Measurements from ENCODE around the gene AK6.

AK6 gene

DNA sequence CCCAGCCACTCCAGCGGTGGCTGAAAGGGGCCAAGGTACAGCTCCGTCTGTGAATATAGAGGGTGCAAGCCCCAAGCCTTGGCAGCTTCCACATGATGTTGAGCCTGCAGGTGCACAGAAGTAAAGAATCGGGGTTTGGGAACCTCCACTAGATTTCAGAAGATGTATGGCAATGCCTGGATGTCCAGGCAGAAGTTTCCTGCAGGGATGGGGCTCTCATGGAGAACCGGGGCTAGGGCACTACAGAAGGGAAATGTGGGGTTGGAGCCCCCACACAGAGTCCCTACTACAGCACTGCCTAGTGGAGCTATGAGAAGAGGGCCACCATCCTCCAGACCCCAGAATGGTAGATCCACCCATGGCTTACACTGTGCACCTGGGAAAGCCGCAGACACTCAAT, 59.9 kb downstream of the AK6 start:
- TF ChIP-seq RAD21 (IDR thresholded peaks at IDR 0.05; ENCODE audit: low read depth) = no peak
- TF ChIP-seq ZBTB7A (IDR thresholded peaks at IDR 0.05; ENCODE audit: low read depth) = no peak
- no peak for TF ChIP-seq TEAD4 (IDR thresholded peaks at IDR 0.05)
- no peak for TF ChIP-seq EP300 (IDR thresholded peaks at IDR 0.05; ENCODE audit: borderline replicate concordance)
- TF ChIP-seq CREB1 (IDR thresholded peaks at IDR 0.05; ENCODE audit: low read depth) = no peak
- TF ChIP-seq FOXM1 (IDR thresholded peaks at IDR 0.05; ENCODE audit: borderline replicate concordance, low read depth) = no peak
- TF ChIP-seq CEBPB (IDR thresholded peaks at IDR 0.05) = no peak
- no peak for TF ChIP-seq NFIC (IDR thresholded peaks at IDR 0.05)
- TF ChIP-seq TAF1 (IDR thresholded peaks at IDR 0.05; ENCODE audit: low read depth) = no peak
- no peak for TF ChIP-seq YY1 (IDR thresholded peaks at IDR 0.05; ENCODE audit: low read depth)
- TF ChIP-seq REST (IDR thresholded peaks at IDR 0.05; ENCODE audit: low read depth) = no peak
- TF ChIP-seq, protein P1, sequence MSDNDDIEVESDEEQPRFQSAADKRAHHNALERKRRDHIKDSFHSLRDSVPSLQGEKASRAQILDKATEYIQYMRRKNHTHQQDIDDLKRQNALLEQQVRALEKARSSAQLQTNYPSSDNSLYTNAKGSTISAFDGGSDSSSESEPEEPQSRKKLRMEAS (IDR thresholded peaks at IDR 0.05) = no peak
- no peak for TF ChIP-seq USF1 (IDR thresholded peaks at IDR 0.05)
- TF ChIP-seq EGR1 (IDR thresholded peaks at IDR 0.05) = no peak
- TF ChIP-seq TCF12 (IDR thresholded peaks at IDR 0.05; ENCODE audit: low read depth) = no peak

GRCh38 chr5:69308046-69308553, 61.2 kb downstream of the AK6 start:
- TF ChIP-seq TEAD4 (IDR thresholded peaks at IDR 0.05) (no peak), FOXM1 (IDR thresholded peaks at IDR 0.05; ENCODE audit: borderline replicate concordance, low read depth) (no peak), REST (IDR thresholded peaks at IDR 0.05; ENCODE audit: low read depth) (no peak), USF1 (IDR thresholded peaks at IDR 0.05) (no peak), CREB1 (IDR thresholded peaks at IDR 0.05; ENCODE audit: low read depth) (no peak), EGR1 (IDR thresholded peaks at IDR 0.05) (no peak), CEBPB (IDR thresholded peaks at IDR 0.05) (no peak), NFIC (IDR thresholded peaks at IDR 0.05) (no peak), YY1 (IDR thresholded peaks at IDR 0.05; ENCODE audit: low read depth) (no peak), EP300 (IDR thresholded peaks at IDR 0.05; ENCODE audit: borderline replicate concordance) (no peak), TAF1 (IDR thresholded peaks at IDR 0.05; ENCODE audit: low read depth) (no peak), TCF12 (IDR thresholded peaks at IDR 0.05; ENCODE audit: low read depth) (no peak)
- TF ChIP-seq, protein P1 (IDR thresholded peaks at IDR 0.05) = no peak

- TF ChIP-seq NFIC (IDR thresholded peaks at IDR 0.05) (no peak), TCF12 (IDR thresholded peaks at IDR 0.05; ENCODE audit: low read depth) (no peak), YY1 (IDR thresholded peaks at IDR 0.05; ENCODE audit: low read depth) (no peak), TEAD4 (IDR thresholded peaks at IDR 0.05) (no peak), EGR1 (IDR thresholded peaks at IDR 0.05) (no peak), CREB1 (IDR thresholded peaks at IDR 0.05; ENCODE audit: low read depth) (no peak), TAF1 (IDR thresholded peaks at IDR 0.05; ENCODE audit: low read depth) (no peak), ZBTB7A (IDR thresholded peaks at IDR 0.05; ENCODE audit: low read depth) (no peak), USF1 (IDR thresholded peaks at IDR 0.05) (no peak), RAD21 (IDR thresholded peaks at IDR 0.05; ENCODE audit: low read depth) (no peak), REST (IDR thresholded peaks at IDR 0.05; ENCODE audit: low read depth) (no peak), EP300 (IDR thresholded peaks at IDR 0.05; ENCODE audit: borderline replicate concordance) (no peak), FOXM1 (IDR thresholded peaks at IDR 0.05; ENCODE audit: borderline replicate concordance, low read depth) (no peak), CEBPB (IDR thresholded peaks at IDR 0.05) (no peak)
- TF ChIP-seq, protein P1 (IDR thresholded peaks at IDR 0.05) = no peak
Observed at GRCh38 chr5:69305512-69305911, 63.8 kb downstream of the AK6 start.
